Body of pancreas (tissue), 4 donors: Measurements from ENCODE around the gene FNDC3B.

Experiments used
- POLR2A ChIP-seq, 3 donors: fragments of 450-650 bp; IDR thresholded peaks; one replicate each; pipeline ENCODE4 v1.6.1; 2016; ENCODE audit warnings: antibody characterized with exemption in 3 of 3, mild to moderate bottlenecking in 2 of 3
- TF ChIP-seq, protein P1 (sequence below), 7 experiments: fragments of 450-650 bp in 4 of 7; fragments of 200-600 bp in 3 of 7; sonication (generic) in 3 of 7; IDR thresholded peaks; one replicate each; pipeline ENCODE4 v1.5.1; 2016 to 2019; ENCODE audit warnings: antibody characterized with exemption in 7 of 7

DNA sequence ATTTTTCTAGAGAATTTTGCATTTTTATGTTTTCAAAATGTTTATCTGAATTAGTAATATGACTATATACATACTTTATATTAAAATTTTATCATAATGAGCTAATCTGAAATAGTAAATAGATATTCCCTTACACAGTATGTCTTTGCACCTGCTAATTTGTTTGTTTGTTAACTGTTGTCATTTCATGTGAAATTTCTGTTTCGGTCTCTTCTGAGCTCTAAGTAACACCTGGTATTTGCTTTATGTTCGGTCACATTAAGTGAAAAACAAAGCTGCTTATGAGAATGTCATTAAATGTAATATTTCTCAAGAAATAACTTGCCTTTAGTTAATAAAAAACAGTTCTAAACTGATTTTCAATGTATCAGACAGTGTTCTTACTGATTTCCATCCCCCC, 61.1 kb downstream of the FNDC3B start:
- TF ChIP-seq, protein P1, sequence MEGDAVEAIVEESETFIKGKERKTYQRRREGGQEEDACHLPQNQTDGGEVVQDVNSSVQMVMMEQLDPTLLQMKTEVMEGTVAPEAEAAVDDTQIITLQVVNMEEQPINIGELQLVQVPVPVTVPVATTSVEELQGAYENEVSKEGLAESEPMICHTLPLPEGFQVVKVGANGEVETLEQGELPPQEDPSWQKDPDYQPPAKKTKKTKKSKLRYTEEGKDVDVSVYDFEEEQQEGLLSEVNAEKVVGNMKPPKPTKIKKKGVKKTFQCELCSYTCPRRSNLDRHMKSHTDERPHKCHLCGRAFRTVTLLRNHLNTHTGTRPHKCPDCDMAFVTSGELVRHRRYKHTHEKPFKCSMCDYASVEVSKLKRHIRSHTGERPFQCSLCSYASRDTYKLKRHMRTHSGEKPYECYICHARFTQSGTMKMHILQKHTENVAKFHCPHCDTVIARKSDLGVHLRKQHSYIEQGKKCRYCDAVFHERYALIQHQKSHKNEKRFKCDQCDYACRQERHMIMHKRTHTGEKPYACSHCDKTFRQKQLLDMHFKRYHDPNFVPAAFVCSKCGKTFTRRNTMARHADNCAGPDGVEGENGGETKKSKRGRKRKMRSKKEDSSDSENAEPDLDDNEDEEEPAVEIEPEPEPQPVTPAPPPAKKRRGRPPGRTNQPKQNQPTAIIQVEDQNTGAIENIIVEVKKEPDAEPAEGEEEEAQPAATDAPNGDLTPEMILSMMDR (IDR thresholded peaks at IDR 0.05): no peak
- no peak for TF ChIP-seq POLR2A (IDR thresholded peaks at IDR 0.05)
